ENCODE measurements around the gene SPATC1L. TPM values are rescaled to one million over a fixed set of nuclear protein-coding genes. Genes with fewer than 3 reads are reported as not detected.

The SPATC1L gene
- total RNA-seq, 2 donors from 2014 or later: 4.4 to 9.6 TPM

- Histone ChIP-seq H3K4me3 (no peak overlapping the region), H3K27me3 (no peaks in the 10 kb centered on the region), H3K9me3 (no peaks in the 10 kb centered on the region), H3K36me3 (replicated peaks in 1 of 2; ENCODE audit: insufficient read depth in 1 of 2, low read depth in 2 of 2) (no peaks in the 10 kb centered on the region), H3K4me1 (peaks cover 41% of the 10 kb centered on the region), H3K27ac (no peak overlapping the region)
- ATAC-seq (no peak), DNase-seq (no peak)
- TF ChIP-seq POLR2A (IDR thresholded peaks at IDR 0.05): no peak
- no peak for TF ChIP-seq CTCF (IDR thresholded peaks at IDR 0.05)
- intact Hi-C loops (cut with DNase I): no loop called here
- WGBS, 2 donors: 60 to 71% methylated on average over 7 to 9 of the region's 11 CpGs
These were observed 38.3 kb upstream of the SPATC1L start for GRCh38 chr21:46222436-46223116.

GRCh38 chr21:46221664-46222435 is 37.6 kb upstream of the SPATC1L start:
- ATAC-seq (no peak), DNase-seq (peak in 2 of 4 donors; percentile 21 to 39)
- Histone ChIP-seq H3K9me3 (no peaks in the 10 kb centered on the region), H3K4me3 (no peak overlapping the region), H3K4me1 (peaks cover 33% of the 10 kb centered on the region), H3K27me3 (no peaks in the 10 kb centered on the region), H3K36me3 (replicated peaks in 1 of 2; ENCODE audit: insufficient read depth in 1 of 2, low read depth in 2 of 2) (no peaks in the 10 kb centered on the region), H3K27ac (no peak overlapping the region)
- intact Hi-C loops (cut with DNase I): no loop called here
- 59 to 73% methylated on average over 15 to 16 of the region's 16 CpGs for WGBS, 2 donors
- TF ChIP-seq CTCF (IDR thresholded peaks at IDR 0.05): no peak

GRCh38 chr21:46220847-46221246 is 36.6 kb upstream of the SPATC1L start:
- ATAC-seq: no peak
- H3K27me3 ChIP-seq: no peaks in the 10 kb centered on the region
- no peak overlapping the region for H3K4me3 ChIP-seq
- no peak for TF ChIP-seq POLR2A (IDR thresholded peaks at IDR 0.05)
- TF ChIP-seq CTCF (IDR thresholded peaks at IDR 0.05): no peak
- DNase-seq: no peak
- no peak overlapping the region for H3K27ac ChIP-seq
- H3K4me1 ChIP-seq: peaks cover 23% of the 10 kb centered on the region
- 89% methylated on average over 8 of the region's 8 CpGs for WGBS, 2 donors
- no peaks in the 10 kb centered on the region for H3K9me3 ChIP-seq
- no peaks in the 10 kb centered on the region for H3K36me3 ChIP-seq (replicated peaks in 1 of 2; ENCODE audit: insufficient read depth in 1 of 2, low read depth in 2 of 2)
- intact Hi-C loops (cut with DNase I): no loop called here

GRCh38 chr21:46220275-46220810 is 36.1 kb upstream of the SPATC1L start:
- Histone ChIP-seq H3K36me3 (replicated peaks in 1 of 2; ENCODE audit: insufficient read depth in 1 of 2, low read depth in 2 of 2) (no peaks in the 10 kb centered on the region), H3K4me3 (no peak overlapping the region), H3K4me1 (peaks cover 18% of the 10 kb centered on the region), H3K27me3 (no peaks in the 10 kb centered on the region), H3K27ac (no peak overlapping the region), H3K9me3 (no peaks in the 10 kb centered on the region)
- no peak for ATAC-seq
- whole genome bisulfite sequencing, 2 donors: 88 to 89% methylated on average over 13 of the region's 13 CpGs
- TF ChIP-seq CTCF (IDR thresholded peaks at IDR 0.05) (no peak), POLR2A (IDR thresholded peaks at IDR 0.05) (no peak)
- DNase-seq: no peak
- intact Hi-C loops (cut with DNase I): no loop called here
